WTC11 (cell line): ENCODE data around the gene FBXO36.

Experiments
- CREM ChIP-seq: sonication (generic); formaldehyde crosslinking; IDR thresholded peaks from 2 replicates; pipeline ENCODE4 v1.8.1; 2022; ENCODE audit warnings: mild to moderate bottlenecking, missing genetic modification reagents, moderate library complexity
- CTCF ChIP-seq: fragments of 200-600 bp; IDR thresholded peaks from 2 replicates; pipeline ENCODE4 v1.8.0; 2022; ENCODE audit warnings: antibody characterized with exemption
- E2F5 ChIP-seq: sonication (generic); formaldehyde crosslinking; IDR thresholded peaks from 2 replicates; pipeline ENCODE4 v1.8.1; 2022; ENCODE audit warnings: mild to moderate bottlenecking, moderate library complexity, missing genetic modification reagents
- SP1 ChIP-seq: sonication (generic); formaldehyde crosslinking; conservative IDR thresholded peaks from 2 replicates; pipeline ENCODE4 v1.8.1; 2022; ENCODE audit warnings: missing genetic modification reagents
- ZNF121 ChIP-seq: sonication (generic); formaldehyde crosslinking; IDR thresholded peaks from 2 replicates; pipeline ENCODE4 v1.8.0; 2023; ENCODE audit warnings: missing genetic modification reagents
- ZNF138 ChIP-seq: sonication (generic); formaldehyde crosslinking; conservative IDR thresholded peaks from 2 replicates; pipeline ENCODE4 v1.8.1; 2022; ENCODE audit warnings: mild to moderate bottlenecking, moderate library complexity, missing genetic modification reagents
- ZNF263 ChIP-seq: sonication (generic); formaldehyde crosslinking; IDR thresholded peaks from 2 replicates; pipeline ENCODE4 v1.8.1; 2022; ENCODE audit warnings: low read depth, mild to moderate bottlenecking, moderate library complexity, missing genetic modification reagents
- ZSCAN18 ChIP-seq: fragments of 250-450 bp; sonication (Bioruptor Pico); IDR thresholded peaks from 2 replicates; pipeline ENCODE4 v2.1.2; 2022; ENCODE audit warnings: mild to moderate bottlenecking, moderate library complexity
- TF ChIP-seq, protein P1 (sequence below): sonication (generic); formaldehyde crosslinking; IDR thresholded peaks from 2 replicates; pipeline ENCODE4 v1.8.0; 2022; ENCODE audit warnings: mild to moderate bottlenecking, missing genetic modification reagents
- TF ChIP-seq, protein P2 (sequence below): sonication (generic); formaldehyde crosslinking; conservative IDR thresholded peaks from 2 replicates; pipeline ENCODE4 v1.8.1; 2022; ENCODE audit warnings: mild to moderate bottlenecking, missing genetic modification reagents
- TF ChIP-seq, protein P3 (sequence below): fragments of 250-450 bp; sonication (Bioruptor Pico); conservative IDR thresholded peaks from 2 replicates; pipeline ENCODE4 v1.9.0; 2021; ENCODE audit warnings: mild to moderate bottlenecking

- no peak for TF ChIP-seq CTCF
- TF ChIP-seq SP1 (CRISPR knock-in tag) = no peak
- TF ChIP-seq, protein P1, sequence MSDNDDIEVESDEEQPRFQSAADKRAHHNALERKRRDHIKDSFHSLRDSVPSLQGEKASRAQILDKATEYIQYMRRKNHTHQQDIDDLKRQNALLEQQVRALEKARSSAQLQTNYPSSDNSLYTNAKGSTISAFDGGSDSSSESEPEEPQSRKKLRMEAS = no peak
- TF ChIP-seq ZNF263 (CRISPR knock-in tag) = no peak
- TF ChIP-seq ZNF121 = no peak
- no peak for TF ChIP-seq ZSCAN18
- TF ChIP-seq, protein P2, sequence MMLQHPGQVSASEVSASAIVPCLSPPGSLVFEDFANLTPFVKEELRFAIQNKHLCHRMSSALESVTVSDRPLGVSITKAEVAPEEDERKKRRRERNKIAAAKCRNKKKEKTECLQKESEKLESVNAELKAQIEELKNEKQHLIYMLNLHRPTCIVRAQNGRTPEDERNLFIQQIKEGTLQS (CRISPR knock-in tag) = no peak
- TF ChIP-seq E2F5 (CRISPR knock-in tag) = no peak
- TF ChIP-seq, protein P3, sequence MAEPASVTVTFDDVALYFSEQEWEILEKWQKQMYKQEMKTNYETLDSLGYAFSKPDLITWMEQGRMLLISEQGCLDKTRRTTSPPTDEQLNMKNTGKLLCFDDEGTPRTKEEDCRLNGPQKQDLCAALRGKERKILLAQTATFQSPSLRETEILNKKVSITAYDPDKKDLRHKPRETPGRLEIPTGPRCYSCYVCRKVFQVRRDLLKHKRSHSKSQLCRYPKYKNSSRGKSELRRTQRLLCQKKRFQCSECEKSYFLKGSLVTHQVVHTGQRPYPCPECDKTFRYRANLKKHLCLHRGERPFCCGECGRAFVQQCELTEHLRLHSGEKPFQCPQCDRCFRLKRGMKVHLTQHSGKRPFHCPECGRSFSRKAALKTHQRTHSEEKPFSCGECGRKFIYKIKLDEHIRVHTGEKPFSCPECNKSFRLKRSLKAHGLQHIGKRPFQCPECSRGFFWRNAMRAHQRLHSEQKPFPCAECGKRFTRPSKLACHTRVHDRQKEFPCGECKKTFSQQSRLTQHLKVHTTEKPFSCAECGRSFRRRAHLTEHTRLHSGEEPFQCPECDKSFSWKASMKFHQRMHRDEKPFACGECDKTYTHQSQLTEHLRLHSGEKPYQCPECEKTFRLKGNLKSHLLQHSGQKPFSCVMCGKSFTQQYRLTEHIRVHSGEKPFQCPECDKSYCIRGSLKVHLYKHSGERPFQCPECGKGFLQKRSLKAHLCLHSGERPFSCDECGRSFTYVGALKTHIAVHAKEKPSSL (CRISPR knock-in tag) = no peak
- TF ChIP-seq CREM (CRISPR knock-in tag) = no peak
- no peak for TF ChIP-seq ZNF138 (CRISPR knock-in tag)
Observed at GRCh38 chr2:229905601-229906000, 16.7 kb upstream of the FBXO36 start.
